ENCODE results near the gene MMP15. TPM values are rescaled to one million over a fixed set of nuclear protein-coding genes. Genes with fewer than 3 reads are reported as not detected.
"Not testable (repeated sequence)": the region's sequence is repeated elsewhere in the genome, so short reads cannot be mapped to it uniquely, and the experiment has no call there.

MMP15 gene
- total RNA-seq, 1 donor from 2014 or later = 1.2 TPM

DNA sequence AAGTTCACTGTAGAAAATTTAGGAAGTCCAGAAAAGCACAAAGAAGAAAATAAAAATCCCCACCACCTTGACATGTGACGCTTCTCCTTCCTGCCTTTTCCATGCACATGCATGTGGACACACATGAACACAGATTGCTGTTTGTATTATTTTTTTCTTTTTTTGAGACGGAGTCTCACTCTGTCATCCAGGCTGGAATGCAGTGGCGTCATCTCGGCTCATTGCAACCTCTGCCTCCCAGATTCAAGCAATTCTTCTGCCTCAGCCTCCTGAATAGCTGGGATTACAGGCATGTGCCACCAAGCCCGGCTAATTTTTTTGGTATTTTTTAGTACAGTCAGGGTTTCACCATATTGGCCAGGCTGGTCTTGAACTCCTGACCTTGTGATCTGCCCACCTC is 55.1 kb downstream of the MMP15 start:
- intact Hi-C loops (cut with micrococcal nuclease) = not testable (repeated sequence)

DNA sequence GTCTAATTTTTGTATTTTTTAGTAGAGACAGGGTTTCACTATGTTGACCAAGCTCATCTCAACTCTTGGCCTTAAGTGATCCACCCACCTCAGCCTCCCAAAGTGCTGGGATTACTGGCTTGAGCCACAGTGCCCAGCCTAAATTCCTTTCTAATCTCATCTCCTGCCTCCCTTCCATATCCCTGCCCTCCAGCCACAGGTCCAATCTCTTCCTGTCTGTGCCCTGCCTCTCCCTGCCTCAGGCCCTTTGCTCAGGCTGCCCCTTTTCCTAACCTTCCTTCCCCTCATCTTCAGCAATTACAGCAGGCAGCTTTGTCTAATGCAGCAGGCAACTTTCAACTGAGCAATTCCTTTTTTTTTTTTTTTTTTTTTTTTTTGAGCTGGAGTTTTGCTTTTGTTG is 56.8 kb downstream of the MMP15 start:
- intact Hi-C loops (cut with micrococcal nuclease) = no loop called here

DNA sequence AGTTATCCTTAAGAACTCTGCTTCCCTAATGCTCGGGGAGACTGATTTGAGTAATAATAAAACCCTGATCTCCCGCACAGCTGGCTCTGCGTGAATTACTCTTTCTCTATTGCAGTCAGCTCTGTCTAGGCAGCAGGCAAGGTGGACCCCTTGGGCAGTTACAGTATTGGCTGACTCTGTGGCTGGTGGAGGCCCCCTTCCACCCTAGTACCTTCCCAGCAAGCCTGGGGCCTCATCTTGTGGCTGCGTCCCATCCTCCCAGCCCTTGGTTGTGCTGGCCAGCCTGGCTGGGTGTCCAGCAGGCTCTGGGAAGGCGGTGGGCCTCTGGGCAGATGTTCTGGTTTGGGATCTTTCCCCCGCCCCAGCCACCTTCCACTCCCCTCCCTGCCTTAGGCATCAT is 59.1 kb downstream of the MMP15 start:
- intact Hi-C loops (cut with micrococcal nuclease) = no loop called here

DNA sequence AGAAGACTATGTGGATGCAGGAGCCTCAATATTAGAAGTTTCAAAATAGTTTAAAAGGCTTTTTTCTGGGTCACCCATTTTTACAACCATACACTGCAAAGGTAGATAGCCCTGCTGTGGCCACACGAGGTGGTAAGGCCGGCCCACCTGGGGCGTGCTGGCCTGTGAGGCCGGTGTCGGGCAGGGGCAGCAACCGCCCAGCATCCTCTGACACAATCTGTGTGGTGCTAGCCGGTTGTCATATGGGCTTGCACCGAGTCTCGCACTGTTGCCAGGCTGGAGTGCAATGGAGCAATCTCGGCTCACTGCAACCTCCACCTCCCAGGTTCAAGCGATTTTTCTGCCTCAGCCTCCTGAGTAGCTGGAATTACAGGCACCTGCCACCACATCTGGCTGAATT is 59.6 kb downstream of the MMP15 start:
- intact Hi-C loops (cut with micrococcal nuclease) = no loop called here

DNA sequence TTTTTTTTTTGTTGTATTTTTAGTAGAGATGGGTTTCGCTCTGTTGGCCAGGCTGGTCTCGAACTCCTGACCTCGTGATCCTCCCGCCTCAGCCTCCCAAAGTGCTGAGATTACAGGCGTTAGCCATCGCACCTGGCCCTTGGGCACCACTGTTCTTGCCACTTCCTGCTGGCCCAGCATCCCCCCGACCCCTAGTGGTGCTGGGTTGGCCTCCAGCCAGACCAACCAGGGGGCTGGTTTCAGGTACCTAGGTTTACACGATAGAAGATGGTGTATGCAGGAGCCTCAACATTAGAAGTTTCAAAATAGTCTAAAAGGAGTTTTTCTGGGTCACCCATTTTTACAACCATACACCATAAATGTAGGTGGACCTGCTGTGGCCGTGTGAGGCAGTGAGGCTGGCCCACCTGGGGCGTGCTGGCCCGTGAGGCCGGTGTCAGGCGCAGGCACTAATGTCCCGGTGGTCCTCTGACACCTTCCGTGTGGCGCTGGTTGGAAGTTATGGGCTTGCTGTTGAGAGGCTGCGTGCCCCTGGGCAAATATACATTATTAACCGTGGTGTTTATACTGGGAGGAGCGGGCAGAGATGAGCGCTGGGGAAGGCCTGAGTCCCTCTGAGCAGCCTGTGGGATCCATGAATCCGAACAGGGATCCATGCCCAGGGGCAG is 60.2 kb downstream of the MMP15 start:
- intact Hi-C loops (cut with micrococcal nuclease) = no loop called here

DNA sequence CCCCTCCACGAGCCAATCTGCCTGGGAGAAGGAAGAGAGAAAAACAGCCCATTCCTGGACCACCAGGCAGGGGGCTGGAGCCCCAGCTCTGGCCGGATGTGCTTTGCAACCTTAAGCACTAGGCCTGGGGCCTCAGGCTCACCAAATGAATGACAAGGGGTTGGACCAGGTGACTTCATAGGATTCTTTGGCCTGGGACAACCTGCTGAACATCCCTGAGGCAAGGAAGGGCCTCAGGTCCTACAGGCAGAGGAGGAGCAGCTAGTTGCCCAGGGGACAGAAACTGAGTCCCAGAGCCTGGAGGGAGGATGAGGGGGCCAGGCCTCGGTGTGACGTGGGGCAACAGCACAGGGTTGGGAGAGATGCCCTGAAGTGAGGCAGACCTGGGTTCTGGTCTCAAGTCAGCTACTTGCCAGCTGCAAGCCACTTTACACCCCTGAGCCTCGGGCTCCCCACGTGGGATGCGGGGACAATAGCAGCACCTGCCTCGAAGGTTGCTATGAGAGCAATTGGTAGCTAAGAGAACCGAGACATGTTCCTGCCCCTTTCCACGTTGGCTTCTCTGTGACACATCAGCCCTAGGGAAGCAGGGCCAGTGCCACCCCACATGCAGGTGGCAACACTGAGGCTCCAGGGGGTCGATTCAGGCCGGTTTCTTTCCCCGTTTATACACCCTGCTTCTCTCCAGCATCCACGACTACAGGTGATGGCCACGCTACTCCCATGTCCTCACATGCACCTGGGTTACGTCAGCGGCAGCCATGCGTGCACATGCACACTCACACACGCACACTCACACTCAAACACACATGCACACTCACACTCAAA is 61.0 kb downstream of the MMP15 start:
- intact Hi-C loops (cut with micrococcal nuclease) = no loop called here

DNA sequence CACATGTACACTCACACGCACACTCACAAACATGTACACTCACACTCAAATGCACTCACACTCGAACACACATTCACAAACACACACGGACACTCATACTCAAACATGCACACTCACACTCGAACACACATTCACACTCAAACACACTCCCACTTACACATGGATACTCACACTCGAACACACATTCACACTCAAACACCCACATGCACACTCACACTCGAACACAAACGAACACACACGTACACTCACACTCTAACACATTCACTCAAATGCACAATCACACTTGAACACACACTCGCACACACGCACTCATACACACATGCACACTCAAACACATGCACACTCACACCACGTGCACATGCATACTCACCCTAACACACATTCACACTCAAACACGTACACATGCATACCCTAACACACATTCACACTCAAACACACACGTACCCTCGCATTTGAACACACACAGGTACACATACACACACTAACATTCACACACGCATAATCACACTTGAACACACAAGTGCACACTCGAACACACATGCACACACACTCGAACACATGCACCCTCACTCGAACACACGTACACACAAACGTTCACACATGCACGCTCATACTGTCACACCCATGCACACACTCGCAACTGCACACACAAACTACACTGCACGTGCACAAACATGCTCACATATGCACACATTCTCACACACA is 61.8 kb downstream of the MMP15 start:
- intact Hi-C loops (cut with micrococcal nuclease) = no loop called here

DNA sequence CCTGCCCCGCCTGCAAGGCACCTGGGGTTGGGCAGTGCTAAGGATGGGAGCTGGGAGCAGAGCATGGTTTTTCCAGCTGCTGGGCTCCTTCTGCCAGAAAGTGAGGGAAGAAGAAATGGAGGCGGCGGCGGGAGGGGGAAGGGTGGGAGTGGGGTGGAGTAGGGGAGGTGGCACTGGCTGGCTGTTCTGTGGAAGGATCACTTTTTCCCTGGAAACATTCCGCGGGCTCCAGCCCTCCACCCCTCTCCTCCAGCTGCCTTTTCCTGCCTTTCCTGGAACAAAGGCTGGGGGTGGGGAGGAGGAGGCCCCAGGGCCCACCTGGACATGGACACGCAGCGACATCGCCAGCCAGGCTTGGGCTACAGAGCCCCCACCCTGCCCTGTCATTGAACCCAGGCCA is 62.5 kb downstream of the MMP15 start:
- intact Hi-C loops (cut with micrococcal nuclease) = no loop called here

DNA sequence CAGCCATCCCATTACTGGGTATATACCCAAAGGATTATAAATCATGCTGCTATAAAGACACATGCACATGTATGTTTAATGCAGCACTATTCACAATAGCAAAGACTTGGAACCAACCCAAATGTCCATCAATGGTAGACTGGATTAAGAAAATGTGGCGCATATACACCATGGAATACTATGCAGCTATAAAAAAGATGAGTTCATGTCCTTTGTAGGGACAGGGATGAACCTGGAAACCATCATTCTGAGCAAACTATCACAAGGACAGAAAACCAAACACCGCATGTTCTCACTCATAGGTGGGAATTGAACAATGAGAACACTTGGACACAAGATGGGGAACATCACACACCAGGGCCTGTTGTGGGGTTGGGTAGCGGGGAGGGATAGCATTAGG is 64.8 kb downstream of the MMP15 start:
- intact Hi-C loops (cut with micrococcal nuclease) = not testable (repeated sequence)

DNA sequence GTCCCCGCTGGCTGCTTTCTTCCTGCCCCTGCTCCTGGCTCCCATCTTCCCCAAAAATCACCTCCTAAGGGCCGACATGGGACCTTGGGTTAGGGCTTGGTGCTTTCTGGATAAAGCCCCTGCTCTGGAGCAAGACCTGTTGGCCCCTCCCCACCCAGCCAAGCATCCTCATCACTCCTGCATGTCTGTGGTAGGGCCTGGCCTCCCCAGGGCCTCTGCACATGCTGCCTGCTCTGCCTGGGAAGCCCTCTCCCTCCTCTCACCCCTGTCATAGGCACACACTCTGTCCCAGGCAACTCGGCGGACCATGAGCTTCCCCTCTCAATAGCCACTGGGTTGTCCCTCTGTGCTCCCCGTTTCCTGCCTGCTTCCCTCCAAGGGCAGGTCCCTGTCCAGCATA is 68.5 kb downstream of the MMP15 start:
- intact Hi-C loops (cut with micrococcal nuclease) = no loop called here

DNA sequence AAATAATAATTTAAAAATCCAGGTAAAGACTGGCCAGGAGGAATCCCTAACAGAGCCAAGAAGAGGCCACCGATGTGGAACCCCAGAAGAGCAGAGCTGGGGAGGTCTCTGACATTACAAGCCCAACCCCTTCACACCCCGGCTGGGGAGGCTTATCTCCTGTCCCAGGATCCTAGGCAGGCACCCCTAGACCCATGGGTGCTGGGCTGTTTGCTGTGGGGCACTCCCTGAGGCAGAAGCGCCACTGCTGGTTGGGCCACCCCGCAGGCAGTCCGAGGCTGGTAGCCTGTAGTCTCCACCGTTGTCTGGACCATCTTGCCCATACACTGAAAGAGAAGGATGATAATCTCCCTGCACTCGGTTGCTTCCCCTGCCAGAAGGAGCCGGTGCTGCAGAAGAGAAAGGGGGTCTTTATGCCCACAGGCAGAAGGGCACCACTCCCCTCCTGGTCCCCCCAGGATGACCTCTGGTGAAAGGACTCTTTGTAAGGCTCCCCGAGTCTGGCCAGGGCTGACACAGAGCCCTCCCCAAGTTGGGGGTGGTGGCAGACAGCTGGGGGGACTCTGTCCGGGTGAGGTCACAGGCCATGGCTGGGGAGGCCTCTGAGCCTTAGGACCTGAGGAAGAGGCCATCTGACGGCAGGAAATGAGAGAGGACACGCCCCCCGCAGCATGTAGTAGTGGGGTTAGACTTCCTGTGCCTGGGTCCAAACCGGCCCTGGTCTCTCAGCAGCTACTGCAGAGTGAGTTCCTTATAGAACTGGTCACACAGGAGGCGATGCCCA is 69.4 kb downstream of the MMP15 start:
- intact Hi-C loops (cut with micrococcal nuclease) = no loop called here

DNA sequence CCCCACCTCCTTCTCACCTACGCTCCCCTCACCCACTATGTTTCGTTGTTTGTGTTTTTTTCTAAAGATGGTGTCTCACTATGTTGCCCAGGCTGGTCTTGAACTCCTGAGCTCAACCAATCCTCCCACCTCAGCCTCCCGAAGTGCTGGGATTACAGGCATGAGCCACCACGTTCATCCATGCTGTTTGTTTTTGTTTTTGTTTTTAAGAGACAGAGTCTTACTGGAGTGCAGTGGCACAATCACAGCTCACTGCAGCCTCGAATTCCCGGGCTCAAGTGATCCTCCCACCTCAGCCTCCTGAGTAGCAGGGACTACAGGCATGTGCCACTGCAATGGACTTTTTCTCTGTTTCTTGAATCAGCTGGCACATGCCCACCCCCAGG is 70.0 kb downstream of the MMP15 start:
- intact Hi-C loops (cut with micrococcal nuclease) = not testable (repeated sequence)

DNA sequence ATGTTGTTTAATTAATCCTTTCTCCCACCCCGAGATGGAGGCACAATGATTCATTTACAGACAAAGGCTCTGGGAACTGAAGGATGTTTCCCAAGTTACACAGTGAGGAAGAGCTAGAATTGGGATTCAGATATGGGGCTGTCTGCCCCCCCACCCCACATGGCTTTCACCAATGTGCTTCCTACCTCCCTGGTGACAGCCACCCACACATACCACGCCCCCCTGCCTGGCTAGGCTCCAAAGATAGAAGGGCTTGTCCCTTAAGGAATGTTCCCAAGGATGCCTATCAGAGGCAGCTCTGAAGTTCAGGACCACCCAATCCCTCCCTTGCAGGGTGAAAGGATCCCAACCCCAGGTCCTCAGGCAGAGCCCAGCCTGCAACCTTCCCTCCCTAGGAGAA is 70.7 kb downstream of the MMP15 start:
- intact Hi-C loops (cut with micrococcal nuclease) = no loop called here

Other genes starting within 250 kb of the MMP15 start
- not detected in 2 replicates for gene KIFC3, start 223.3 kb upstream of the MMP15 start, total RNA-seq
- gene CNGB1, start 54.6 kb upstream of the MMP15 start, total RNA-seq = not detected in 2 replicates
- gene ZNF319, start 25.1 kb upstream of the MMP15 start, total RNA-seq = 16.1 and 16.7 TPM in 2 replicates
- 60.9 and 64.9 TPM in 2 replicates for gene USB1, start 24.3 kb upstream of the MMP15 start, total RNA-seq
- 43.8 and 44.3 TPM in 2 replicates for gene CFAP20, start 103.6 kb downstream of the MMP15 start, total RNA-seq
- 68.5 and 70.0 TPM in 2 replicates for gene CSNK2A2, start 172.4 kb downstream of the MMP15 start, total RNA-seq

Data from T-helper 2 cell treated with Interferon-gamma antibody and Interleukin-4, amounts not matched to agents 100 ng/mL and 5 ng/mL, for 36 hours (primary cell).